CD14-positive monocyte (primary cell): ENCODE results near the gene ANKRD44. TPM values are rescaled to one million over a fixed set of nuclear protein-coding genes. Genes with fewer than 3 reads are reported as not detected.

Experiments
- DNase-seq, 3 donors: peaks; one replicate each; pipeline ENCODE4 v3.0.0-alpha.2; 2011 to 2022
- H2AFZ ChIP-seq: 2 replicates; pipeline ENCODE4 v1.6.0; 2012; ENCODE audit warnings: mild to moderate bottlenecking, low read depth, low read length, inconsistent platforms; ENCODE audit not compliant: insufficient read depth, poor library complexity, severe bottlenecking
- H3K27ac ChIP-seq, 2 donors: 1 replicate in 1 of 2; 2 replicates in 1 of 2; pipeline ENCODE4 v1.5.1; 2012 to 2013; ENCODE audit warnings: low read length in 2 of 2, control low read depth in 1 of 2, inconsistent platforms in 1 of 2, low read depth in 1 of 2, mild to moderate bottlenecking in 1 of 2
- H3K27me3 ChIP-seq, 2 donors: one replicate each; pipeline versions ENCODE4 v1.6.0 to v1.6.1; 2011 to 2013; ENCODE audit warnings: low read length in 2 of 2; ENCODE audit not compliant: control insufficient read depth in 2 of 2, insufficient read depth in 2 of 2
- H3K36me3 ChIP-seq, 2 donors: replicated peaks in 1 of 2; 1 replicate in 1 of 2; 2 replicates in 1 of 2; pipeline versions ENCODE4 v1.5.1 to v1.6.1; 2012 to 2013; ENCODE audit warnings: low read length in 2 of 2, control low read depth in 1 of 2, inconsistent platforms in 1 of 2, mild to moderate bottlenecking in 1 of 2; ENCODE audit not compliant: insufficient read depth in 2 of 2, control insufficient read depth in 1 of 2
- H3K4me1 ChIP-seq, 2 donors: 1 replicate in 1 of 2; 2 replicates in 1 of 2; pipeline versions ENCODE4 v1.5.1 to v1.6.1; 2012 to 2013; ENCODE audit warnings: low read length in 2 of 2, control low read depth in 1 of 2, inconsistent platforms in 1 of 2, mild to moderate bottlenecking in 1 of 2, moderate library complexity in 1 of 2; ENCODE audit not compliant: insufficient read depth in 2 of 2, control insufficient read depth in 1 of 2
- H3K4me2 ChIP-seq: replicated peaks from 2 replicates; pipeline ENCODE3; 2012; ENCODE audit warnings: low read length, moderate library complexity, mild to moderate bottlenecking; ENCODE audit not compliant: poor library complexity, severe bottlenecking; ENCODE audit errors: extremely low read depth
- H3K4me3 ChIP-seq, 3 experiments: fragments of 200-600 bp in 1 of 3; sonication (generic) in 1 of 3; replicated peaks in 1 of 3; 1 replicate in 2 of 3; 2 replicates in 1 of 3; pipeline ENCODE4 v1.5.1; 2011 to 2013; ENCODE audit warnings: low read length in 3 of 3, mild to moderate bottlenecking in 3 of 3, control low read depth in 2 of 3, low read depth in 2 of 3, inconsistent platforms in 1 of 3, moderate library complexity in 1 of 3
- H3K79me2 ChIP-seq: 2 replicates; pipeline ENCODE4 v1.6.0; 2012; ENCODE audit warnings: mild to moderate bottlenecking, control low read depth, inconsistent platforms, low read length, moderate library complexity; ENCODE audit not compliant: insufficient read depth
- H3K9ac ChIP-seq: 2 replicates; pipeline ENCODE4 v1.6.0; 2017; ENCODE audit warnings: low read length, mild to moderate bottlenecking; ENCODE audit not compliant: insufficient read depth, poor library complexity, severe bottlenecking
- H3K9me3 ChIP-seq, 2 donors: replicated peaks in 1 of 2; 1 replicate in 1 of 2; 2 replicates in 1 of 2; pipeline versions ENCODE4 v1.5.1 to v1.6.1; 2012 to 2013; ENCODE audit warnings: low read length in 2 of 2, control low read depth in 1 of 2; ENCODE audit not compliant: control insufficient read depth in 1 of 2, insufficient read depth in 1 of 2
- H4K20me1 ChIP-seq: 2 replicates; pipeline ENCODE4 v1.6.0; 2012; ENCODE audit warnings: mild to moderate bottlenecking, low read length, control low read depth, moderate library complexity; ENCODE audit not compliant: insufficient read depth
- H3K27ac Mint-ChIP-seq, 7 donors: one replicate each; pipeline ENCODE4 v1.8.0; 2020; ENCODE audit warnings: mild to moderate bottlenecking in 7 of 7, mixed read lengths in 7 of 7, moderate library complexity in 6 of 7, inconsistent platforms in 2 of 7
- H3K27me3 Mint-ChIP-seq, 3 donors: one replicate each; pipeline ENCODE4 v1.8.0; 2021 to 2022; ENCODE audit warnings: low read depth in 3 of 3, mild to moderate bottlenecking in 3 of 3, mixed read lengths in 3 of 3, moderate library complexity in 3 of 3, inconsistent platforms in 1 of 3
- H3K36me3 Mint-ChIP-seq, 2 donors: one replicate each; pipeline ENCODE4 v1.8.0; 2020; ENCODE audit warnings: mixed read lengths in 2 of 2, inconsistent platforms in 1 of 2, mild to moderate bottlenecking in 1 of 2
- H3K4me1 Mint-ChIP-seq: one replicate; pipeline ENCODE4 v1.8.0; 2020; ENCODE audit warnings: mild to moderate bottlenecking, mixed read lengths
- H3K4me3 Mint-ChIP-seq, 2 donors: one replicate each; pipeline ENCODE4 v1.8.0; 2020; ENCODE audit warnings: mild to moderate bottlenecking in 2 of 2, mixed read lengths in 2 of 2, moderate library complexity in 1 of 2
- H3K9me3 Mint-ChIP-seq, 7 donors: one replicate each; pipeline ENCODE4 v1.8.0; 2020 to 2022; ENCODE audit warnings: mixed read lengths in 7 of 7, mild to moderate bottlenecking in 6 of 7, moderate library complexity in 6 of 7, inconsistent platforms in 2 of 7
- WGBS: methylation state at CpG from one replicate; pipeline ENCODE4 v1.1.5; 2013; ENCODE audit warnings: missing lambda C conversion rate; ENCODE audit not compliant: insufficient coverage; 5-methylcytosine and 5-hydroxymethylcytosine counted together
- intact Hi-C, 2 donors: fragments of 100-400 bp; cut with micrococcal nuclease; formaldehyde crosslinking; loops; one replicate each; pipeline versions ENCODE4 v1.15.0 to v1.15.1; 2023
- polyA plus RNA-seq, 3 donors: library from polyadenylated mRNA; depleted of rRNA in 1 of 3; unstranded in 2 of 3; stranded (reverse) in 1 of 3; fragments of 300-500 nt in 2 of 3; fragments of >200 nt in 1 of 3; fragmentation: Illumina TruSeq in 2 of 3; gene quantifications; 1 replicate in 2 of 3; 2 replicates in 1 of 3; pipeline ENCODE4 v1.2.3, GENCODE V29; 2012 to 2021
- TF ChIP-seq, protein P1 (sequence below): fragments of 200-600 bp; IDR thresholded peaks from one replicate; pipeline ENCODE4 v1.8.0; 2022; ENCODE audit warnings: antibody characterized with exemption, mild to moderate bottlenecking

ANKRD44 gene
- polyA plus RNA-seq, 3 donors = 55.7 to 91.9 (median 64.9) TPM

GRCh38 chr2:197251576-197251975, 59.0 kb downstream of the ANKRD44 start:
- intact Hi-C loops = loop anchor here in 1 of 2 donors (10.0 kb wide), 1 partner anchor 47 kb away; no protein-coding TSS in a partner anchor
- no peak overlapping the region for H3K4me3 Mint-ChIP-seq
- peaks cover 45% of the 10 kb centered on the region for H4K20me1 ChIP-seq
- H3K27me3 Mint-ChIP-seq = no peaks in the 10 kb centered on the region
- H3K27me3 ChIP-seq = no peaks in the 10 kb centered on the region
- H3K36me3 ChIP-seq = peaks cover 0 to 15% of the 10 kb centered on the region in 2 donors
- peaks cover 9 to 16% of the 10 kb centered on the region in 2 donors for H3K36me3 Mint-ChIP-seq
- no peak for DNase-seq
- no peak overlapping the region for H3K9ac ChIP-seq
- H3K4me1 ChIP-seq = peaks cover 45 to 60% of the 10 kb centered on the region in 2 donors
- H3K27ac ChIP-seq = no peak overlapping the region
- H2AFZ ChIP-seq = no peak overlapping the region
- H3K9me3 ChIP-seq = no peaks in the 10 kb centered on the region
- no peak overlapping the region for H3K4me2 ChIP-seq
- H3K4me3 ChIP-seq = no peak overlapping the region
- H3K4me1 Mint-ChIP-seq = peaks cover 65% of the 10 kb centered on the region
- H3K79me2 ChIP-seq = peaks cover 97% of the 10 kb centered on the region
- 67% methylated on average over 2 of the region's 4 CpGs for WGBS
- peaks cover 0 to 2% (median 0%) of the 10 kb centered on the region in 7 donors for H3K9me3 Mint-ChIP-seq
- TF ChIP-seq, protein P1, sequence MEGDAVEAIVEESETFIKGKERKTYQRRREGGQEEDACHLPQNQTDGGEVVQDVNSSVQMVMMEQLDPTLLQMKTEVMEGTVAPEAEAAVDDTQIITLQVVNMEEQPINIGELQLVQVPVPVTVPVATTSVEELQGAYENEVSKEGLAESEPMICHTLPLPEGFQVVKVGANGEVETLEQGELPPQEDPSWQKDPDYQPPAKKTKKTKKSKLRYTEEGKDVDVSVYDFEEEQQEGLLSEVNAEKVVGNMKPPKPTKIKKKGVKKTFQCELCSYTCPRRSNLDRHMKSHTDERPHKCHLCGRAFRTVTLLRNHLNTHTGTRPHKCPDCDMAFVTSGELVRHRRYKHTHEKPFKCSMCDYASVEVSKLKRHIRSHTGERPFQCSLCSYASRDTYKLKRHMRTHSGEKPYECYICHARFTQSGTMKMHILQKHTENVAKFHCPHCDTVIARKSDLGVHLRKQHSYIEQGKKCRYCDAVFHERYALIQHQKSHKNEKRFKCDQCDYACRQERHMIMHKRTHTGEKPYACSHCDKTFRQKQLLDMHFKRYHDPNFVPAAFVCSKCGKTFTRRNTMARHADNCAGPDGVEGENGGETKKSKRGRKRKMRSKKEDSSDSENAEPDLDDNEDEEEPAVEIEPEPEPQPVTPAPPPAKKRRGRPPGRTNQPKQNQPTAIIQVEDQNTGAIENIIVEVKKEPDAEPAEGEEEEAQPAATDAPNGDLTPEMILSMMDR = no peak
- peak overlapping the region in 3 of 7 donors; percentile 16 to 75 (median 18) for H3K27ac Mint-ChIP-seq

DNA sequence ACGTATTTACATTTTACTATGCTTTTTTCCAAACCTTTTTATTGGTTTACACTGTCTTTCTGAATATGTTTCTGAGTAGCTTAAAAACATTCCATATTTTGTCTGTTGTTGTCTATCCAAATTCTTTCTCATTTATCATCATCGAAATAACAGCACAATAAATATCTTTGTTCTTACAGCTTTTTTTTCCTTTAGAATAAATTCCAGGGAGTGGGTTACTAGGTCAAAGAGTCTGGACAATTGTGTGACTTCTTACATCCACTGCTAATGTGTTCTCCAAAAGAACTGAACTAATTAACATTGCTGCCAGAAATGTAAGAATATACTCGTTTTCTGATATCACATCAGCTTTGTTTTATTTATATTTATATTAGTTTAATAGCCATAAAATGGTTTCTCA, 59.4 kb downstream of the ANKRD44 start:
- Histone ChIP-seq H3K36me3 (peaks cover 0 to 15% of the 10 kb centered on the region in 2 donors), H3K4me2 (no peak overlapping the region), H3K9ac (no peak overlapping the region), H3K4me1 (peaks cover 42 to 56% of the 10 kb centered on the region in 2 donors), H3K9me3 (no peaks in the 10 kb centered on the region), H3K79me2 (peaks cover 97% of the 10 kb centered on the region), H3K4me3 (no peak overlapping the region), H3K27me3 (no peaks in the 10 kb centered on the region), H3K27ac (no peak overlapping the region), H4K20me1 (peaks cover 50% of the 10 kb centered on the region), H2AFZ (no peak overlapping the region)
- no peak for DNase-seq
- WGBS = no CpG with 5 or more reads among the region's 3 CpGs
- no peak overlapping the region for H3K4me3 Mint-ChIP-seq
- H3K27ac Mint-ChIP-seq = peak overlapping the region in 1 of 7 donors; percentile 15
- intact Hi-C loops = loop anchor here in 1 of 2 donors (10.0 kb wide), 1 partner anchor 46 kb away; no protein-coding TSS in a partner anchor
- H3K9me3 Mint-ChIP-seq = peaks cover 0 to 2% (median 0%) of the 10 kb centered on the region in 7 donors
- peaks cover 62% of the 10 kb centered on the region for H3K4me1 Mint-ChIP-seq
- H3K36me3 Mint-ChIP-seq = peaks cover 13 to 19% of the 10 kb centered on the region in 2 donors
- TF ChIP-seq, protein P1 = no peak
- no peaks in the 10 kb centered on the region for H3K27me3 Mint-ChIP-seq
